Measurements from ENCODE around the gene CDK1. TPM values are rescaled to one million over a fixed set of nuclear protein-coding genes. Genes with fewer than 3 reads are reported as not detected.

CDK1 gene
- total RNA-seq, 1 experiment from 2014 or later = 98.9 TPM

DNA sequence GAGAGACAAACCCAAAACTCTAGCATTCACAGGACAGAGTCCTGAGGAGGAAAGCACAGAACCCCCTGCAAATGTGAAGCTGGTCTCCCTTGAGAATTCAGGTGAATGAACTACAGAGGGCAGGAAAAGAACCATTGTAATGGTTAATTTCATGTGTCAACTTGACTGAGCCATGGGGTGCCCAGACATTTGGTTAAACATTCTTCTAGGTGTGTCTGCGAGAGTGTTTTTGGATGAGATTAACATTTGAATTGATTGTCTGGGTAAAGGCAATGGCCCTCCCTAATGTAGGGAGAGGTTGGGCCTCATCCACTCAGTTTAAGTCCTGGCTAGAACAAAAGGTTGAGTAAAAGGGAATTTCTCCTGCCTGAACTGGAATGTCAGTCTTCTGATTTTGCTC is 15.7 kb upstream of the CDK1 start:
- DNase-seq (ENCODE audit: low spot score) (peak; percentile 32), ATAC-seq (peak; percentile 97)
- Mint-ChIP-seq H3K27ac (peak overlapping the region; percentile 92), H3K27me3 (ENCODE audit: low read depth) (no peaks in the 10 kb centered on the region), H3K36me3 (no peaks in the 10 kb centered on the region; the same call in none of the 2 replicates), H3K4me1 (peaks cover 40% of the 10 kb centered on the region), H3K4me3 (no peak overlapping the region), H3K9me3 (peaks cover 17% of the 10 kb centered on the region)
- CTCF ChIA-PET = interaction anchor here (1.3 kb wide), 1 partner anchor 16 kb away, joined by 4 read pairs; the partner anchor contains the start of gene CDK1
- POLR2A ChIA-PET = interaction anchor here (0.7 kb wide), 1 partner anchor 10 kb away, joined by 3 read pairs; no protein-coding TSS in a partner anchor
- TF ChIP-seq, protein P1, sequence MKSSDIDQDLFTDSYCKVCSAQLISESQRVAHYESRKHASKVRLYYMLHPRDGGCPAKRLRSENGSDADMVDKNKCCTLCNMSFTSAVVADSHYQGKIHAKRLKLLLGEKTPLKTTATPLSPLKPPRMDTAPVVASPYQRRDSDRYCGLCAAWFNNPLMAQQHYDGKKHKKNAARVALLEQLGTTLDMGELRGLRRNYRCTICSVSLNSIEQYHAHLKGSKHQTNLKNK (CRISPR knock-in tag; IDR thresholded peaks at IDR 0.05) = no peak
- 0 out of 2 replicates have a peak, but pooled peaks have one; percentile 77 for TF ChIP-seq TEAD1 (CRISPR knock-in tag; IDR thresholded peaks at IDR 0.05)
- TF ChIP-seq, protein P2, sequence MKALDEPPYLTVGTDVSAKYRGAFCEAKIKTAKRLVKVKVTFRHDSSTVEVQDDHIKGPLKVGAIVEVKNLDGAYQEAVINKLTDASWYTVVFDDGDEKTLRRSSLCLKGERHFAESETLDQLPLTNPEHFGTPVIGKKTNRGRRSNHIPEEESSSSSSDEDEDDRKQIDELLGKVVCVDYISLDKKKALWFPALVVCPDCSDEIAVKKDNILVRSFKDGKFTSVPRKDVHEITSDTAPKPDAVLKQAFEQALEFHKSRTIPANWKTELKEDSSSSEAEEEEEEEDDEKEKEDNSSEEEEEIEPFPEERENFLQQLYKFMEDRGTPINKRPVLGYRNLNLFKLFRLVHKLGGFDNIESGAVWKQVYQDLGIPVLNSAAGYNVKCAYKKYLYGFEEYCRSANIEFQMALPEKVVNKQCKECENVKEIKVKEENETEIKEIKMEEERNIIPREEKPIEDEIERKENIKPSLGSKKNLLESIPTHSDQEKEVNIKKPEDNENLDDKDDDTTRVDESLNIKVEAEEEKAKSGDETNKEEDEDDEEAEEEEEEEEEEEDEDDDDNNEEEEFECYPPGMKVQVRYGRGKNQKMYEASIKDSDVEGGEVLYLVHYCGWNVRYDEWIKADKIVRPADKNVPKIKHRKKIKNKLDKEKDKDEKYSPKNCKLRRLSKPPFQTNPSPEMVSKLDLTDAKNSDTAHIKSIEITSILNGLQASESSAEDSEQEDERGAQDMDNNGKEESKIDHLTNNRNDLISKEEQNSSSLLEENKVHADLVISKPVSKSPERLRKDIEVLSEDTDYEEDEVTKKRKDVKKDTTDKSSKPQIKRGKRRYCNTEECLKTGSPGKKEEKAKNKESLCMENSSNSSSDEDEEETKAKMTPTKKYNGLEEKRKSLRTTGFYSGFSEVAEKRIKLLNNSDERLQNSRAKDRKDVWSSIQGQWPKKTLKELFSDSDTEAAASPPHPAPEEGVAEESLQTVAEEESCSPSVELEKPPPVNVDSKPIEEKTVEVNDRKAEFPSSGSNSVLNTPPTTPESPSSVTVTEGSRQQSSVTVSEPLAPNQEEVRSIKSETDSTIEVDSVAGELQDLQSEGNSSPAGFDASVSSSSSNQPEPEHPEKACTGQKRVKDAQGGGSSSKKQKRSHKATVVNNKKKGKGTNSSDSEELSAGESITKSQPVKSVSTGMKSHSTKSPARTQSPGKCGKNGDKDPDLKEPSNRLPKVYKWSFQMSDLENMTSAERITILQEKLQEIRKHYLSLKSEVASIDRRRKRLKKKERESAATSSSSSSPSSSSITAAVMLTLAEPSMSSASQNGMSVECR (CRISPR knock-in tag; IDR thresholded peaks at IDR 0.05; ENCODE audit: borderline replicate concordance) = no peak
- TF ChIP-seq, protein P3, sequence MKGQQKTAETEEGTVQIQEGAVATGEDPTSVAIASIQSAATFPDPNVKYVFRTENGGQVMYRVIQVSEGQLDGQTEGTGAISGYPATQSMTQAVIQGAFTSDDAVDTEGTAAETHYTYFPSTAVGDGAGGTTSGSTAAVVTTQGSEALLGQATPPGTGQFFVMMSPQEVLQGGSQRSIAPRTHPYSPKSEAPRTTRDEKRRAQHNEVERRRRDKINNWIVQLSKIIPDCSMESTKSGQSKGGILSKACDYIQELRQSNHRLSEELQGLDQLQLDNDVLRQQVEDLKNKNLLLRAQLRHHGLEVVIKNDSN (CRISPR knock-in tag; IDR thresholded peaks at IDR 0.05) = no peak
- TF ChIP-seq, protein P4, sequence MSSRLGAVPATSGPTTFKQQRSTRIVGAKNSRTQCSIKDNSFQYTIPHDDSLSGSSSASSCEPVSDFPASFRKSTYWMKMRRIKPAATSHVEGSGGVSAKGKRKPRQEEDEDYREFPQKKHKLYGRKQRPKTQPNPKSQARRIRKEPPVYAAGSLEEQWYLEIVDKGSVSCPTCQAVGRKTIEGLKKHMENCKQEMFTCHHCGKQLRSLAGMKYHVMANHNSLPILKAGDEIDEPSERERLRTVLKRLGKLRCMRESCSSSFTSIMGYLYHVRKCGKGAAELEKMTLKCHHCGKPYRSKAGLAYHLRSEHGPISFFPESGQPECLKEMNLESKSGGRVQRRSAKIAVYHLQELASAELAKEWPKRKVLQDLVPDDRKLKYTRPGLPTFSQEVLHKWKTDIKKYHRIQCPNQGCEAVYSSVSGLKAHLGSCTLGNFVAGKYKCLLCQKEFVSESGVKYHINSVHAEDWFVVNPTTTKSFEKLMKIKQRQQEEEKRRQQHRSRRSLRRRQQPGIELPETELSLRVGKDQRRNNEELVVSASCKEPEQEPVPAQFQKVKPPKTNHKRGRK (CRISPR knock-in tag; IDR thresholded peaks at IDR 0.05; ENCODE audit: borderline replicate concordance) = no peak
- TF ChIP-seq OVOL2 (CRISPR knock-in tag; IDR thresholded peaks at IDR 0.05; ENCODE audit: borderline replicate concordance) = no peak
- no peak for TF ChIP-seq ZNF121 (CRISPR knock-in tag; IDR thresholded peaks at IDR 0.05)
- TF ChIP-seq, protein P5, sequence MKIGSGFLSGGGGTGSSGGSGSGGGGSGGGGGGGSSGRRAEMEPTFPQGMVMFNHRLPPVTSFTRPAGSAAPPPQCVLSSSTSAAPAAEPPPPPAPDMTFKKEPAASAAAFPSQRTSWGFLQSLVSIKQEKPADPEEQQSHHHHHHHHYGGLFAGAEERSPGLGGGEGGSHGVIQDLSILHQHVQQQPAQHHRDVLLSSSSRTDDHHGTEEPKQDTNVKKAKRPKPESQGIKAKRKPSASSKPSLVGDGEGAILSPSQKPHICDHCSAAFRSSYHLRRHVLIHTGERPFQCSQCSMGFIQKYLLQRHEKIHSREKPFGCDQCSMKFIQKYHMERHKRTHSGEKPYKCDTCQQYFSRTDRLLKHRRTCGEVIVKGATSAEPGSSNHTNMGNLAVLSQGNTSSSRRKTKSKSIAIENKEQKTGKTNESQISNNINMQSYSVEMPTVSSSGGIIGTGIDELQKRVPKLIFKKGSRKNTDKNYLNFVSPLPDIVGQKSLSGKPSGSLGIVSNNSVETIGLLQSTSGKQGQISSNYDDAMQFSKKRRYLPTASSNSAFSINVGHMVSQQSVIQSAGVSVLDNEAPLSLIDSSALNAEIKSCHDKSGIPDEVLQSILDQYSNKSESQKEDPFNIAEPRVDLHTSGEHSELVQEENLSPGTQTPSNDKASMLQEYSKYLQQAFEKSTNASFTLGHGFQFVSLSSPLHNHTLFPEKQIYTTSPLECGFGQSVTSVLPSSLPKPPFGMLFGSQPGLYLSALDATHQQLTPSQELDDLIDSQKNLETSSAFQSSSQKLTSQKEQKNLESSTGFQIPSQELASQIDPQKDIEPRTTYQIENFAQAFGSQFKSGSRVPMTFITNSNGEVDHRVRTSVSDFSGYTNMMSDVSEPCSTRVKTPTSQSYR (CRISPR knock-in tag; IDR thresholded peaks at IDR 0.05) = no peak
- 0 out of 2 replicates have a peak, but pooled peaks have one; percentile 37 for TF ChIP-seq SP1 (CRISPR knock-in tag; conservative IDR thresholded peaks at IDR 0.05)
- TF ChIP-seq, protein P6, sequence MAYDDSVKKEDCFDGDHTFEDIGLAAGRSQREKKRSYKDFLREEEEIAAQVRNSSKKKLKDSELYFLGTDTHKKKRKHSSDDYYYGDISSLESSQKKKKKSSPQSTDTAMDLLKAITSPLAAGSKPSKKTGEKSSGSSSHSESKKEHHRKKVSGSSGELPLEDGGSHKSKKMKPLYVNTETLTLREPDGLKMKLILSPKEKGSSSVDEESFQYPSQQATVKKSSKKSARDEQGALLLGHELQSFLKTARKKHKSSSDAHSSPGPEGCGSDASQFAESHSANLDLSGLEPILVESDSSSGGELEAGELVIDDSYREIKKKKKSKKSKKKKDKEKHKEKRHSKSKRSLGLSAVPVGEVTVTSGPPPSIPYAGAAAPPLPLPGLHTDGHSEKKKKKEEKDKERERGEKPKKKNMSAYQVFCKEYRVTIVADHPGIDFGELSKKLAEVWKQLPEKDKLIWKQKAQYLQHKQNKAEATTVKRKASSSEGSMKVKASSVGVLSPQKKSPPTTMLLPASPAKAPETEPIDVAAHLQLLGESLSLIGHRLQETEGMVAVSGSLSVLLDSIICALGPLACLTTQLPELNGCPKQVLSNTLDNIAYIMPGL (CRISPR knock-in tag; IDR thresholded peaks at IDR 0.05) = no peak
- TF ChIP-seq, protein P7, sequence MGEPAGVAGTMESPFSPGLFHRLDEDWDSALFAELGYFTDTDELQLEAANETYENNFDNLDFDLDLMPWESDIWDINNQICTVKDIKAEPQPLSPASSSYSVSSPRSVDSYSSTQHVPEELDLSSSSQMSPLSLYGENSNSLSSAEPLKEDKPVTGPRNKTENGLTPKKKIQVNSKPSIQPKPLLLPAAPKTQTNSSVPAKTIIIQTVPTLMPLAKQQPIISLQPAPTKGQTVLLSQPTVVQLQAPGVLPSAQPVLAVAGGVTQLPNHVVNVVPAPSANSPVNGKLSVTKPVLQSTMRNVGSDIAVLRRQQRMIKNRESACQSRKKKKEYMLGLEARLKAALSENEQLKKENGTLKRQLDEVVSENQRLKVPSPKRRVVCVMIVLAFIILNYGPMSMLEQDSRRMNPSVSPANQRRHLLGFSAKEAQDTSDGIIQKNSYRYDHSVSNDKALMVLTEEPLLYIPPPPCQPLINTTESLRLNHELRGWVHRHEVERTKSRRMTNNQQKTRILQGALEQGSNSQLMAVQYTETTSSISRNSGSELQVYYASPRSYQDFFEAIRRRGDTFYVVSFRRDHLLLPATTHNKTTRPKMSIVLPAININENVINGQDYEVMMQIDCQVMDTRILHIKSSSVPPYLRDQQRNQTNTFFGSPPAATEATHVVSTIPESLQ (CRISPR knock-in tag; IDR thresholded peaks at IDR 0.05) = no peak
- TF ChIP-seq FOXP1 (CRISPR knock-in tag; IDR thresholded peaks at IDR 0.05; ENCODE audit: borderline replicate concordance) = no peak
- no peak for TF ChIP-seq TEAD4 (CRISPR knock-in tag; IDR thresholded peaks at IDR 0.05)
- no peak for TF ChIP-seq TCF7 (CRISPR knock-in tag; IDR thresholded peaks at IDR 0.05; ENCODE audit: low read depth)
- TF ChIP-seq EMX1 (CRISPR knock-in tag; IDR thresholded peaks at IDR 0.05) = no peak
- peak; percentile 44; the same call in 1 of the 2 replicates for TF ChIP-seq FOXK1 (CRISPR knock-in tag; IDR thresholded peaks at IDR 0.05)
- TF ChIP-seq ZBTB21 (CRISPR knock-in tag; IDR thresholded peaks at IDR 0.05; ENCODE audit: borderline replicate concordance) = no peak
- TF ChIP-seq, protein P8, sequence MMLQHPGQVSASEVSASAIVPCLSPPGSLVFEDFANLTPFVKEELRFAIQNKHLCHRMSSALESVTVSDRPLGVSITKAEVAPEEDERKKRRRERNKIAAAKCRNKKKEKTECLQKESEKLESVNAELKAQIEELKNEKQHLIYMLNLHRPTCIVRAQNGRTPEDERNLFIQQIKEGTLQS (CRISPR knock-in tag; conservative IDR thresholded peaks at IDR 0.05) = no peak
- TF ChIP-seq, protein P9, sequence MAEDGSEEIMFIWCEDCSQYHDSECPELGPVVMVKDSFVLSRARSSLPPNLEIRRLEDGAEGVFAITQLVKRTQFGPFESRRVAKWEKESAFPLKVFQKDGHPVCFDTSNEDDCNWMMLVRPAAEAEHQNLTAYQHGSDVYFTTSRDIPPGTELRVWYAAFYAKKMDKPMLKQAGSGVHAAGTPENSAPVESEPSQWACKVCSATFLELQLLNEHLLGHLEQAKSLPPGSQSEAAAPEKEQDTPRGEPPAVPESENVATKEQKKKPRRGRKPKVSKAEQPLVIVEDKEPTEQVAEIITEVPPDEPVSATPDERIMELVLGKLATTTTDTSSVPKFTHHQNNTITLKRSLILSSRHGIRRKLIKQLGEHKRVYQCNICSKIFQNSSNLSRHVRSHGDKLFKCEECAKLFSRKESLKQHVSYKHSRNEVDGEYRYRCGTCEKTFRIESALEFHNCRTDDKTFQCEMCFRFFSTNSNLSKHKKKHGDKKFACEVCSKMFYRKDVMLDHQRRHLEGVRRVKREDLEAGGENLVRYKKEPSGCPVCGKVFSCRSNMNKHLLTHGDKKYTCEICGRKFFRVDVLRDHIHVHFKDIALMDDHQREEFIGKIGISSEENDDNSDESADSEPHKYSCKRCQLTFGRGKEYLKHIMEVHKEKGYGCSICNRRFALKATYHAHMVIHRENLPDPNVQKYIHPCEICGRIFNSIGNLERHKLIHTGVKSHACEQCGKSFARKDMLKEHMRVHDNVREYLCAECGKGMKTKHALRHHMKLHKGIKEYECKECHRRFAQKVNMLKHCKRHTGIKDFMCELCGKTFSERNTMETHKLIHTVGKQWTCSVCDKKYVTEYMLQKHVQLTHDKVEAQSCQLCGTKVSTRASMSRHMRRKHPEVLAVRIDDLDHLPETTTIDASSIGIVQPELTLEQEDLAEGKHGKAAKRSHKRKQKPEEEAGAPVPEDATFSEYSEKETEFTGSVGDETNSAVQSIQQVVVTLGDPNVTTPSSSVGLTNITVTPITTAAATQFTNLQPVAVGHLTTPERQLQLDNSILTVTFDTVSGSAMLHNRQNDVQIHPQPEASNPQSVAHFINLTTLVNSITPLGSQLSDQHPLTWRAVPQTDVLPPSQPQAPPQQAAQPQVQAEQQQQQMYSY (CRISPR knock-in tag; IDR thresholded peaks at IDR 0.05) = no peak
- no peak for TF ChIP-seq RORB (CRISPR knock-in tag; IDR thresholded peaks at IDR 0.05)

All from WTC11 (cell line).